GM18873 (cell line): ENCODE results near the gene IBSP.

Experiments used
- ATAC-seq: cut with Tn5 transposase; IDR thresholded peaks from one replicate; pipeline ENCODE4 v1.9.1; 2021; ENCODE audit warnings: mild to moderate bottlenecking, moderate library complexity, moderate number of reproducible peaks; ENCODE audit not compliant: unreplicated experiment, low FRiP score

The IBSP gene

DNA sequence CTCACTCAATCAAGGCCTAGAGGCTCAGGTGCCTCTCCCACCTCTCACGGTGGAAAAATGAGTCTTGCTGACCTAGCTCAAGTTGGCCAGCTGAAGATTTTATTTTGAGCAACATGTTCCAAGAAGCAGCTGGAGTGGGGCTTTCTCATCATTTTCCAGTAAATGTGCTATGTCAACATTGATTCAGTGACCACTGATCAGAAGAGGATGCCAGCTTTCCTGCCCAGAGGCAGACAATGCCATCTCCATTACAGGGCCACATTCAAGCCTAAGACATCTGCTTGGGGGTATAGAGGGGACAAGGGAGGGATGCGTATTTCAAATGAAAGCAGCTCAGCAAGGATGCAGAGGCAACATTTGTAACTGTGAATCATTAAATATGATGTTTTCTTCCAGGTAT is 36.4 kb downstream of the IBSP start:
- no peak for ATAC-seq

DNA sequence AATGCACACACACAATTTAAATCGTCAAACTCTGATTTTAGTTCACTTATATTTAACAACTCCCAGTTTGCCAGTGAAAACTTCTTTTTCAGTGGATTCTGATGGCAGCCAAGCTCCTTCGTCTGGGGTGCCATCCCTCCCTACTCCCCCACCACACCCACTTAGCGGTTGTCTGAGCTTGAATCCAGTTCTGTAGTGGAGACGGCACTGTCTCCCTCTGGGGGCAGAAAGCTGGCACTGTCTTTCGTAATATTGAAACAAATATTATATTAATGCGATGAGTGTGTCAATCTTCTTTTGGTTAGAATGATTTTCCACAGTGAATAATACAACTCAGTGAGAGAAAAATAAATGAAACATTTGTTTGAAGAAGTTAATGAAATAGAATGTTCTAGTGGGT is 38.9 kb downstream of the IBSP start:
- no peak for ATAC-seq

DNA sequence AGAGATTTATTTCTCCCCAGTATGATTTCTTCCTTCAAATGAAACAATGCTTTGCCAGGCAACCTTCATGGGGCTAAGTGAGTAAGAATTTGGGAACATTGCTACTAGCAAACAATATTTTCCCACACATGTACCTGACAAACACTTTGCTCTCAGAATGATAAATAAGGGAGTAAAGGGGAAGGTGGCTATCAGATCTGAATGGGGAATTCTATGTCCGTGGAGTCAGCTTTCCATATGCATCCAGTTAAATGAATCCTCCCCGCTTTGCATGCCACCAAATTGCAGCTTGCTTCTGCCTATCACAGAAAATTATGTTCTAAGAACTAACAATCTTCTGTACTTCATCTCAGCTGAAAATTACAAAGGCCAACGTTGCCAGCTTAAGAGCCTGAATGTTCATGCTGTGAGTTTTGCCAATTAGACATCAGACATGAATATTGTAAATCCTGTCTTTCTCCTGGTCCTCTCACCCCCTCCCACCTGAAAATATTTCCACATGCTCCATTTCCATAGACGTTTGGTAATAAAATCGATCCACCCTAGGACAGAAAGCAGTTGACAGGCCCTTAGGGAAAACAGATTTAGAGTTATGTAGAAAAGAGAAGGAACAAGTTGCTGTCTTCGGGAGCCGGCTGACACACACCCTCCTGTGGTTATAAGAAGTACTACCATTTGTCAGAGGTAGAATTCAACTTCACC is 39.7 kb downstream of the IBSP start:
- ATAC-seq: no peak

DNA sequence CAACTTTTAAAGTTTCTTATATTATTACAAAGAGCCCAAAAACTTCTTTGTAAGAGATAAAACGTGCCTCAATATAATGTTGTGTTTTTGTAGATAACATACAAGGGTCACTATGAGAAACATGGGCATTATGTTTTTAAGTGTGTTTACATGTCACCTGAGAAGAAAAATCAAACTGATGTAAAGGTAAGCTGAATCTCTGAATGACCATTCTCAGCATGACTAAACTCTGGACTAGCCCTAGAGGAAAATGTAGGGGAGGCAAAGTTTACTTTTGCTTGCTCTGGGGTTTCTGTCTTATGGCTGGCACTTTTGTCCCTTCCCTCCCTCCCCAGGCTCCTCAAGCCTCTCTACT is 40.2 kb downstream of the IBSP start:
- no peak for ATAC-seq

DNA sequence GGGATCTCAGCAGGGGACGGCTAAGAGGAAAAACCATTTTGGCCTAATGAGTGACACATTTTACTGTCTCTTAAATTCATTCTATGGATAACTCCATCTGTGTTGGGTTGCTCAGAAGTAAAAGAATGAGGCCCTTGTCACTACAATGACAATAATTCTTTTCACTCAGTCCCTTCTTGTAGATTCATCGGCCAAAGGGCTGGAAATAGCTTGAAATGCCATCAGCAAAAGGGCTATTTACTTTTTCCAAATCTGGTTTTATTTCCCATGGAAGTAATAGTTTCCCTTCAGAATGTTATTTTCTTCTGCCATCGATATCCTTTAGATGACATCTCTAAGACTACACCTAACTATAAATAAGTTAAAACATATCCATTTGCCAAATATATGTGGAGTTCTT is 40.8 kb downstream of the IBSP start:
- no peak for ATAC-seq

DNA sequence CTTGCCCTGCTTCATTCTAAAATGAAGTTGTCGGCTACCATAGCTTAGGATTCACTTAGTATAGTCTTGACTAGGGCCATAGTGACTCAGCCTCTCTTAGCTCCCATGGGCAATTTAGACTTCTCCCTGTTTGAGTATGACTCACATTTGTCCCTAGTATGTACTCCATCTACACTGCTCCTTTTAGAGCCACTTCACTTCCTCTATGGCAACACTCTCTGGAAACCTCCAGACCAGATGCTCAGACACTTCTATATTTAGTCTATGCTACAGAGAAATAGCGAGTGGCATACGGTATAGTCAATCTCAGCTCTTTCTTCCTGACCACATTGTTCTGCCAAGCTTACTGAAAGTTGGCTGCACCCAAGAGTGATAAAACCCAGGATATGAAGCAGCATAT is 44.6 kb downstream of the IBSP start:
- ATAC-seq: no peak

DNA sequence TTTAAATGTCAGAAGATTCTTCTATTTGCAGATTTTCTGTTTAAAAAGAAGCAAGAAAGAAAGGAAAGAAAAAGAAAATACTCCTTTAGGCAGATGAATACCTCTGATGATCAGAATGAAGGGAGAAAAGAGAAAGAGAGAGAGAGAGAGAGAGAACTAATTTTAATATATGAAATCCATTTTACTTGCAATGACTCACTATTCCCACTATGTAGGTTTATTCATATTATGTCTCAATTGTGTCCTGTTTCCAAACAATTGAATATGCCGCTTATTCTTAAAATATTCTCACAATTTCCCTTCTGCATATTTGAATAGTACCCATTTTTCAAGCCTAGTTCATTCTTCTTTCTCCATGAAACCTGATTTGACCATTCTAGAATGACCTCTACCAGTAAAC is 45.1 kb downstream of the IBSP start:
- ATAC-seq: no peak

DNA sequence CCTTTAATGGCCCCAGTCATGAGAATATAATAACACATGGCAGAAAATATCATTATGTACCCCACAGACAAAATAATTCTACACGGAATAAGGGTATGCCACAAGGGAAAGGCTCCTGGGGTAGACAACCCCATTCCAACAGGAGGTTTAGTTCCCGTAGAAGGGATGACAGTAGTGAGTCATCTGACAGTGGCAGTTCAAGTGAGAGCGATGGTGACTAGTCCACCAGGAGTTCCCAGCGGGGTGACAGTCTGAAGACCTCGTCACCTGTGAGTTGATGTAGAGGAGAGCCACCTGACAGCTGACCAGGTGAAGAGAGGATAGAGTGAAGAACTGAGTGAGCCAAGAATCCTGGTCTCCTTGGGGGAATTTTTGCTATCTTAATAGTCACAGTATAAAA is 46.9 kb downstream of the IBSP start:
- ATAC-seq: no peak

DNA sequence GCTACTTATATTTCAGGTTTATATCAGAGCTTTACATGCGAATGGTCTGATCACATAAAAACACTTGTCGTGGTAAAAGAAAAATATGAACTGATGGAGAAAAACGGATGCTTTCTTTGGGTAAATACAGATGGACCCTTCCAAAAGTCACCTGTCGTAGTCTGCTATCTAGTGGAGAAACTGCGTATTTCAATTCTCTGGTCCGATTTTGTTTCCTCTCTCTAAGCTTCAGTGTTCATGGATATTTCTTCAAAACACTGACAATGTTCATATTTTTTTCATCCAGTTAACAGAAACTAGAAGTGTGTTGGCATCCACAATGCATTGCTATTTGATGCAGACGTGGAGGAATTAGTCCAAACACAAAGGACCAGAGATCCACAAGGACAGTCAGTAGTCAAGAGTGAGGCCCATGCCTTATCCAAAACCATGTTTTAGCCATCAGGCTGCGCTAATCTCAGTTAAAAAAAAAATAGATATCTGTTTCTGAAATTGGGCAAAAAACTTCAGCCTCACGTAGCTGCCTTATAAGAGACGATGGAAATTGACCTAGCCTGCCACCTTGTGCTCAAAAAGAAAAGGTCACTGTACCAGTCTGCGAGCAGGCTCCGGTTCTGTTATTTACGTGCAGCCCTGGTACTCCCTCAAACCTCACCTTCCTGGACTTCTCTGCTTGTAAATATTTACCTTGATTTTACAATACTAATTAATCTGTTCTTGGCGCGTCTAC is 49.4 kb downstream of the IBSP start:
- ATAC-seq: peak; percentile 86

DNA sequence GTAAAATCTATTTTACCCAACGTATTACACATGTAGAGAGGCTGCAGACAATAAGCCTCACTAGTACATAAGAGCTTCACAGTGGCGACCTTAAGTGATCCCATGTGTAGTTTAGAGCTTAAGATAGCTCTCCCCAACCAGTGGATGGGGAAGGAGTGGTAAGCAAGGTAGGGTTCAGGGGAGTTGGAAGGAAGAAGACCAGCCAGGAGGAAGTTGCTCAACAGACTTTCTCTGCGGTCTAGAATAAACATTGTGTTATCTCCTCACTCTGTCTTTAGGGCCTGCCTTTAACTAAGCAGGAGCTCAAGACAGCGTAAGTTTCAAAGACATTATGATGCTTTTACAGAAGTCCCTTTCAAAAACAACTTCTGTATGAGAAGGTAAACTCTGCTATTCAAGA is 50.3 kb downstream of the IBSP start:
- ATAC-seq: no peak

DNA sequence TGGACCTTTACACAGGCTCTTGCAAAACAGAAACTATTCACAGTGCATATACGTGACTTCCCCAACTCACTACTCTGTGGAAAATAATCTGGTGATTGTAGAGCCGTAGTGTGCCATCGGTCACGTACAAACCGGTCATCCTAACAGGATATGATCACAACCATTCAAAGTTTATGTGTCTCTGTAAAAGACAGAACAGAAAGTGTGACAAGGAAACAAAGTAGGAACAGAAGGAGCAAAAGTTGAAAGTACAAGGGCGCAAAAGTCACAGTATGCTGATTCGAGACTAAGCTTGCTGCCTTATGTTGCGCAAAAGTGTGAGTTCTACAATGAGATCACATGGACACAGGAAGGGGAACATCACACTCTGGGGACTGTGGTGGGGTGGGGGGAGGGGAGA is 52.0 kb downstream of the IBSP start:
- ATAC-seq: no peak

DNA sequence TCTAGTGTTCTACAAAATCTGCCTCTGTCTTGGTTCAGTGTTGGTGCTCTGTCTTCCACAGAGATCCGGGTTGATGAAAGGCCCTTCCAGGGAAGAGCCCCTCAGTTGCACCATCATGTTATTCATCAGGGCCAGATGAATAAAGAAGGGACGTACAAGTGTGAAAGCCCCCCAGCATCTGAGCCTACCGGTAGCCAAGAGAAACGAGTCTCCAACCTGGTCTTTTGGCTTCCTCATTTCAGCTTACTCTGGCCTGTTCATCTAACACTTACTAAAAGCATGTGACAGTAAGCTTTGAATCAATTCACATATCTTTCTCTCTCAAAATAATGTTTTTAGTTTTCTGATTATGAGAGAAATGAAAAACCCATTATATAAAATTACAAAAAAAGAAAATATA is 52.6 kb downstream of the IBSP start:
- ATAC-seq: no peak

DNA sequence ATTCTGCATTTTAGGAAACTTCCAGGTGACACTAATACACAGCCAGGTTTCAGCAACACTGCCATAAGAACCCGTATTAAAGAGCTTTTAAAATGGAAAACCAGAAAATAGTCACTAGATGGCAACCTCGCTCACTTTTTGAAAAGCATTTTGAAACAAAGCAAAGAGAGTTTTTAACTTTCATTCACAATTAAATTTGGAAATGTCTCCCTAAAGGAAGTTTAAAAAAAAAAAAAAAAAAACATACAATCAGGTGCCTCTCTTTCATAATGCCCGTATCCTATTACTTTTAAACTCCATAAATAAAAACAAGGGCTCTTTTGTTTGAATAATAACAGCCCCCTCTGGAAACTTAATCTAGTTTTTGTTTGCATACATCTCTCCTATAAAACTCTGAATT is 53.8 kb downstream of the IBSP start:
- ATAC-seq: no peak

DNA sequence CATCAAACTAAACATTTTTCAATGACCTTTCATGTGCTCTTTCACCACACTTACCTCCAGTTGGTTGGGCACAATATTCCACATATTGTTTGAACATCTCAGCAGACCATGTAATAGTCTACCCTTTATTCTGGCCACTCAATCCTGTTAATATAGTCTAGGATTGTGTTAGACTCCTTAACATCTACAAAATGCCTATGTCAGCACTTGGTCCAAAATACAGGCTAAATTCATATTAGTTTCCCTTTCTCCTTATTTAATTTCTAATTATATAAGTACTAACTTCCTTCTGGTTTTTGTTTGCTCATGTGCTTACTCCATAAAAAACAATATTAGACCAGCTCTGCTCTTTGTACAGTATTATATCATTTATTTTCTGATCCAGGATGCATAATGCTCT is 54.5 kb downstream of the IBSP start:
- no peak for ATAC-seq

DNA sequence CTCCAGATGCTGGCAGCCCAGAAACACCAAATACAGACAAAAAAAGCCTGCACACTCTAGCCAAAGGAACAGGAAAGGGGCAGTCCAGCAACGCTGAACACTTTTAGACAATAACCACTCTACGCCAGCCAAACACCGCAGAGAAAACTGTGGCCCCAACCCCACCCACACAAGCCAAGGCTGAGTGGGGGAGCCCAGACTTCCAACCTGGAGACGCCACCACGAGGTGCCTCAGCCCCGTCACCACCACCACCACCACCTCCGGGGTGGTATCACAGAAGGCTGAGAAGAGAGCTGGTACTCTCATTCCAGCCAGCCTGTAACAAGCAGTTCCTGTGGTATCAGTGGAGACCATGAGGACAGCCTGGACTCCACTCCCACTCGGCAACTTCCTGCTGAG is 56.2 kb downstream of the IBSP start:
- no peak for ATAC-seq

DNA sequence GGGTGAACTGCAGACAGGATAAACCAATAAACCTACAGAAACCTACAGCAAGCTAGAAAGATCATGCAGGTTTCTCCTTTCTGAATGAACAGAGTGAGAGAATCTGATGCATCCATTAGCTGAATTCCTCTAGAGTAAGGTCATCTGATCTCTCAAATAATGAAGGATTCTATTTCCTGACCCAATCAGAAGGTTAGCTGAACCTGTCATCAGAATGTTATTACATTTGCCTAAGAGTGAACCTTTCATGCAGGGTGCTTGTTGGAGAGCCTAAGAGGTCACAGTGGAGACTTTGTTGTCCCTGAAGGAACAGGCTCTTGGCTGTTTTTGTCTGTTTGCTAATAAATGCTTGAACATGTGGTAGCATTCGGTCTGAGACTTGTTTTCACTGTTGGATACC is 57.5 kb downstream of the IBSP start:
- no peak for ATAC-seq

DNA sequence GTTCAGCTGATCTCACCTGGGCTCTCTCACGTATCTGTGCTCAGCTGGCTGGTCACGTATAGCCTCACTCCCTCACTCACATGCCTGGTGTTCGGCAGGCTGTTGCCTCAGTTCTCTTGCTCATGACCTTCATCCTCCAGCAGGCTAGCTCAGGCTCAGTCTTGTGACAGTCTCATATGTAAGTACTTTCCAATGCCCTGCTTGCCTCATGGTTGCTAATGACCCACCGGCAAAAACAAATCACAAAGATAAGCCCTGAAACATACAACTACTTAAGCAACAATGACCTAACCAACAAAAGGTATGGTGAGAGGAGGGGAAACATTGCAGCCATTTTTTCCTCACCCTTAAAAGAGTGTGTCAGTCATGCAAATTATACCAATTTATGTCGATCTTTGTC is 58.4 kb downstream of the IBSP start:
- no peak for ATAC-seq
